ENCODE results near the gene GPSM3. TPM values are rescaled to one million over a fixed set of nuclear protein-coding genes. Genes with fewer than 3 reads are reported as not detected.
"Not testable (repeated sequence)": the region's sequence is repeated elsewhere in the genome, so short reads cannot be mapped to it uniquely, and the experiment has no call there.

Gene GPSM3
- total RNA-seq, 1 experiment from 2014 or later, result 2.0 TPM

DNA sequence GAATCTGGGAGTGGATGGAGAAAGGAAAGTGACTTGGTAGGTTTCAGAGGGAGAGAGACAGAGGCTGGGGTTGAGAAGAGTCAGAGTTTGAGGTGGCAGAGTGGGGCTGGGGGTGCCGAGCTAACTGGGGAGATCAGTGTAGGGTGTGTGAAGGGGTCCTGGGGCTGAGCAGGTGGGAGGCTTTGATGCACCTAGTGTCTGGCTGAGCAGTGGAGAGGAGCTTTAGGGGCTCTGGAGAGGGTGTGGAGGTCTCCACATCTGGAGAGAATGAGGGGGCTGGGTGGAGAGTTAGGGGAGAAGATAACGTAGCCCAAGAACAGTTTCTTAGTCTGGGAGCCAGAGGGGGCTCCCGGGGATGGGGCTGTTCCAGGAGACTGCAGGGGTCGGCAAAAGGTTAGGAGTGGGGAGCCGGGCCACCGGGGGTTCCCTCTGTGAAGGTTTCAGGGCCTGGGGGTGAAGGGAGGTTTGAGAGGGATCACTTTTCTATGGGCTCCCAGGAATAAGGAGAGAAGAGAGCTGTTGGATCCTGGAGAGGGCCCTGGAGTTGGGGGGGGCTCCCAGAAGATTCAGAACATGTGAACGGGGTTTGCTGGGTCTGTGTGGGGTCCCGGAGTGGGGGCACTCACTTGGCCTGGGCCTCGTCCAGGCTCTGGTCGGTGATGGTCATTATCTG, 3.2 kb downstream of the GPSM3 start:
- H3K27me3 ChIP-seq (ENCODE audit: control insufficient read depth, insufficient read depth, low read length), result no peaks in the 10 kb centered on the region
- no peaks in the 10 kb centered on the region for H3K9me3 ChIP-seq (ENCODE audit: control insufficient read depth, insufficient read depth, low read depth, low read length)
- TF ChIP-seq SIN3A (IDR thresholded peaks at IDR 0.05; ENCODE audit: borderline replicate concordance, insufficient read depth, low read depth, low read length), result no peak
- TF ChIP-seq POLR2AphosphoS5 (IDR thresholded peaks at IDR 0.05; ENCODE audit: low read depth, low read length), result no peak
- no peak for TF ChIP-seq TCF7L2 (IDR thresholded peaks at IDR 0.05; ENCODE audit: low read depth, low read length)
- TF ChIP-seq, protein P1, sequence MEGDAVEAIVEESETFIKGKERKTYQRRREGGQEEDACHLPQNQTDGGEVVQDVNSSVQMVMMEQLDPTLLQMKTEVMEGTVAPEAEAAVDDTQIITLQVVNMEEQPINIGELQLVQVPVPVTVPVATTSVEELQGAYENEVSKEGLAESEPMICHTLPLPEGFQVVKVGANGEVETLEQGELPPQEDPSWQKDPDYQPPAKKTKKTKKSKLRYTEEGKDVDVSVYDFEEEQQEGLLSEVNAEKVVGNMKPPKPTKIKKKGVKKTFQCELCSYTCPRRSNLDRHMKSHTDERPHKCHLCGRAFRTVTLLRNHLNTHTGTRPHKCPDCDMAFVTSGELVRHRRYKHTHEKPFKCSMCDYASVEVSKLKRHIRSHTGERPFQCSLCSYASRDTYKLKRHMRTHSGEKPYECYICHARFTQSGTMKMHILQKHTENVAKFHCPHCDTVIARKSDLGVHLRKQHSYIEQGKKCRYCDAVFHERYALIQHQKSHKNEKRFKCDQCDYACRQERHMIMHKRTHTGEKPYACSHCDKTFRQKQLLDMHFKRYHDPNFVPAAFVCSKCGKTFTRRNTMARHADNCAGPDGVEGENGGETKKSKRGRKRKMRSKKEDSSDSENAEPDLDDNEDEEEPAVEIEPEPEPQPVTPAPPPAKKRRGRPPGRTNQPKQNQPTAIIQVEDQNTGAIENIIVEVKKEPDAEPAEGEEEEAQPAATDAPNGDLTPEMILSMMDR (IDR thresholded peaks at IDR 0.05), result no peak
- TF ChIP-seq REST (IDR thresholded peaks at IDR 0.05; ENCODE audit: insufficient read depth in 1 of 2, low read depth in 2 of 2, low read length in 1 of 2), result no peak
- peak overlapping the region; percentile 73 for H3K27ac ChIP-seq (ENCODE audit: low read length)
- ATAC-seq (no peak), DNase-seq (ENCODE audit: low read depth, low spot score) (no peak)
- no TSS peak for BruUV-seq (replicated peaks)
- CTCF ChIA-PET, result no interaction called here
- no peaks in the 10 kb centered on the region; the same call in 1 of the 2 replicates for H3K36me3 ChIP-seq (ENCODE audit: control insufficient read depth, insufficient read depth, low read length)
- peaks cover 29% of the 10 kb centered on the region for H3K4me1 ChIP-seq (ENCODE audit: control insufficient read depth, insufficient read depth, low read length)
- intact Hi-C loops (cut with micrococcal nuclease; ENCODE audit: unreplicated experiment) (no loop called here), in situ Hi-C loops (cut with HindIII; ENCODE audit: low pct_unique_long_range_greater_than_20kb, low sequenced_read_pairs) (no loop called here)
- peak overlapping the region; percentile 42 to 74 for H3K4me3 ChIP-seq (ENCODE audit: low read depth in 2 of 2, low read length in 2 of 2)
- POLR2A ChIA-PET, result no interaction called here

DNA sequence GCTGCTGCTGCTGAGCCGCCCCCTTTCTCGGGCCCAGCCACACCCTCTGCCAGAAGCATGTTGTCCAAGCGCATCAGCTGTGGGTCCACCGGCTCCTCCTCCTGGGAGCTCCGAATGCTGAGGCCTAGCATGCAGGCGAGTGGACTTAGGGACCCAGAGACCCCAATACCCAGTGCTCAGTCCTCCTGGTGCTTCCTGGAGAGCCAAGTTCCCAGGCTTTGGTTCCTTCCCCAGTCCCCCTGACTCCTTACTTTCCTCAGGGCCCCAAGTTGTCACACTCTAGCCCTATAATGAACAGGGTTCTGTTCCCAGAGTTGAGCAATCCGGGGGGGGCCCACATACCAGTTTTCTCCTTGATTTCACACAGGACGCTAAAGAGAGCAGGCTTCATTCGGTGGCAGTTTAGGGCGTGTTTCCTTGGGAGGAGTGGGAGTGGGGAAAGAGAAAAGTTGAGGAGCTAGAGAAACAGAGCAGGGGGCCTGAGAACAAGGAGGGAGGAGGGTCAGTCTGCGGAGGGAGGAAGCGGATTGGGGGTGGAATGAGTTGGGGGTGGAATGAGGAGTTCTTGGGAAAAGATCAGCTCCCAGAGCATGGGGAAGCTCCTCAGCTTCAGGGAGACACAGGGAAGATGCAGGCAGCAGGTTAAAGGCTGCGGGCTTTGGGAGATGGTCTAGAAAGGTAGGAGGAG, 3.9 kb downstream of the GPSM3 start:
- CTCF ChIA-PET, result no interaction called here
- DNase-seq (ENCODE audit: low read depth, low spot score) (no peak), ATAC-seq (no peak)
- no peaks in the 10 kb centered on the region for H3K27me3 ChIP-seq (ENCODE audit: control insufficient read depth, insufficient read depth, low read length)
- in situ Hi-C loops (cut with HindIII; ENCODE audit: low pct_unique_long_range_greater_than_20kb, low sequenced_read_pairs), result no loop called here
- peak overlapping the region; percentile 73 for H3K27ac ChIP-seq (ENCODE audit: low read length)
- H3K4me1 ChIP-seq (ENCODE audit: control insufficient read depth, insufficient read depth, low read length), result peaks cover 33% of the 10 kb centered on the region
- intact Hi-C loops (cut with micrococcal nuclease; ENCODE audit: unreplicated experiment), result no loop called here
- H3K9me3 ChIP-seq (ENCODE audit: control insufficient read depth, insufficient read depth, low read depth, low read length), result no peaks in the 10 kb centered on the region
- no TSS peak for BruUV-seq (replicated peaks)
- POLR2A ChIA-PET, result no interaction called here
- no peak for TF ChIP-seq SIN3A (IDR thresholded peaks at IDR 0.05; ENCODE audit: borderline replicate concordance, insufficient read depth, low read depth, low read length)
- H3K4me3 ChIP-seq (ENCODE audit: low read depth in 2 of 2, low read length in 2 of 2), result peak overlapping the region; percentile 42 to 74
- H3K36me3 ChIP-seq (ENCODE audit: control insufficient read depth, insufficient read depth, low read length), result no peaks in the 10 kb centered on the region; the same call in 1 of the 2 replicates

DNA sequence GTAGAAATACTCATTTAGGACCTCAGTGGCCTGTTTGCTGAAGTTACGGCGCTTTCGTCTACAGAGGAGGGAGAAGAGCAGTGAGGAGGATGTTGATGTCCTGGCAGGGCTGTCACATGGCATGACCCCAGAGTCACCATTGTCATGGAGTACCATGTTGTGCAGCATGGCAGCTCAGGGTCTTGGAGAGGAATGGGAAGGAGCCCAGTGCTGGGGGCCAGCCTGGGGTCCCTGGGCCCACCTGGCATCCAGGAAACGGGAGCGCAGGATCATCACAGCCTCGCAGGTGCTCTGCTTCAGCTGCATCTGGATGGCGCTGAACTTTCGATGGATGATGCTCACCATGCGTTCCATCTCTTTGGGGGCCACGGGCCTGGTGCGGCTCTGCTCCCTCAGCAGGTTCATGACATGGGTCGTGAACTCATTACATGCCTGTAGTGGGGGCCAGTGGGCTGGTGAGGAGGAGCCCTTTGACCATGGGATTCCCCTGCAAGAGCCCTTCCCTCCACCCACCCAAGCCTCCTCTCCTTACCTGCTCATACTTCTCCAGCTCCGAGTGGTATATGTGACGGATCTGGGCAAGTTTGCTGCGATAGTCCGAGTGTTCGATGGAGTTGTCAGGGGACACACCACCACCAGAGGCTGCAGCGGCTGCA, 4.6 kb downstream of the GPSM3 start:
- DNase-seq (ENCODE audit: low read depth, low spot score); in situ Hi-C loops (cut with HindIII; ENCODE audit: low pct_unique_long_range_greater_than_20kb, low sequenced_read_pairs); ATAC-seq; H3K27me3 ChIP-seq (ENCODE audit: control insufficient read depth, insufficient read depth, low read length); H3K27ac ChIP-seq (ENCODE audit: low read length); H3K4me3 ChIP-seq (ENCODE audit: low read depth in 2 of 2, low read length in 2 of 2); H3K9me3 ChIP-seq (ENCODE audit: control insufficient read depth, insufficient read depth, low read depth, low read length); H3K36me3 ChIP-seq (ENCODE audit: control insufficient read depth, insufficient read depth, low read length); POLR2A ChIA-PET; BruUV-seq (replicated peaks); CTCF ChIA-PET; intact Hi-C loops (cut with micrococcal nuclease; ENCODE audit: unreplicated experiment): not testable (repeated sequence)
- peaks cover 32% of the 10 kb centered on the region for H3K4me1 ChIP-seq (ENCODE audit: control insufficient read depth, insufficient read depth, low read length)

Data from Panc1 (cell line).